K562 (cell line): ENCODE data around the gene SAMD14.

Source experiments
- DACH1 ChIP-seq: fragments of 450-650 bp; IDR thresholded peaks from 2 replicates; pipeline ENCODE4 v1.6.1; 2018; ENCODE audit not compliant: partially characterized antibody
- HDAC2 ChIP-seq: fragments of 450-650 bp; IDR thresholded peaks from 2 replicates; pipeline ENCODE4 v1.6.1; 2016; ENCODE audit warnings: mild to moderate bottlenecking
- MNT ChIP-seq, 2 experiments: fragments of 450-650 bp; conservative IDR thresholded peaks; 2 replicates each; pipeline ENCODE4 v1.6.1; 2017; ENCODE audit warnings: mild to moderate bottlenecking in 2 of 2, moderate library complexity in 2 of 2
- MXI1 ChIP-seq: IDR thresholded peaks from 2 replicates; pipeline ENCODE4 v1.6.1; 2011; ENCODE audit warnings: low read depth, mild to moderate bottlenecking, improper control_type of control experiment, low read length
- NFE2 ChIP-seq: IDR thresholded peaks from 2 replicates; pipeline ENCODE4 v1.6.1; 2014; ENCODE audit warnings: antibody characterized with exemption, low read depth
- NFRKB ChIP-seq: fragments of 450-650 bp; IDR thresholded peaks from 2 replicates; pipeline ENCODE4 v1.6.1; 2016; ENCODE audit warnings: low read depth
- NR2F6 ChIP-seq: fragments of 450-650 bp; formaldehyde crosslinking; IDR thresholded peaks from 2 replicates; pipeline ENCODE4 v1.4.0; 2020; ENCODE audit warnings: mild to moderate bottlenecking
- NRF1 ChIP-seq, 2 experiments: fragments of 450-650 bp; IDR thresholded peaks in 1 of 2; conservative IDR thresholded peaks in 1 of 2; 2 replicates each; pipeline ENCODE4 v1.6.1; 2014; ENCODE audit warnings: mild to moderate bottlenecking in 2 of 2
- PTBP1 ChIP-seq: fragments of 200-400 bp; formaldehyde crosslinking; IDR thresholded peaks from 2 replicates; pipeline ENCODE4 v1.6.1; 2017; ENCODE audit warnings: low read depth, low read length
- SIN3A ChIP-seq, 2 experiments: fragments of 150-350 bp in 1 of 2; IDR thresholded peaks; 2 replicates each; pipeline ENCODE4 v1.6.1; 2011 to 2016; ENCODE audit warnings: borderline replicate concordance in 2 of 2, low read depth in 2 of 2, low read length in 2 of 2, mild to moderate bottlenecking in 2 of 2, moderate library complexity in 2 of 2; ENCODE audit not compliant: control insufficient read depth in 1 of 2
- ZNF41 ChIP-seq: fragments of 250-450 bp; sonication (Bioruptor Pico); conservative IDR thresholded peaks from 2 replicates; pipeline ENCODE4 v1.4.0; 2020; ENCODE audit warnings: mild to moderate bottlenecking
- ZNF717 ChIP-seq: fragments of 250-450 bp; sonication (Bioruptor Pico); IDR thresholded peaks from 2 replicates; pipeline ENCODE4 v1.5.0; 2021
- TF ChIP-seq, protein P1 (sequence below): fragments of 250-450 bp; sonication (Bioruptor Pico); IDR thresholded peaks from 2 replicates; pipeline ENCODE4 v1.5.0; 2020; ENCODE audit warnings: mild to moderate bottlenecking, borderline replicate concordance
- TF ChIP-seq, protein P2 (sequence below), 3 experiments: IDR thresholded peaks in 2 of 3; conservative IDR thresholded peaks in 1 of 3; 2 replicates each; pipeline ENCODE4 v1.5.1; 2011 to 2012; ENCODE audit warnings: low read length in 3 of 3, mild to moderate bottlenecking in 3 of 3, control low read depth in 2 of 3, improper control_type of control experiment in 1 of 3, inconsistent platforms in 1 of 3, low read depth in 1 of 3, mixed read lengths in 1 of 3, moderate library complexity in 1 of 3; ENCODE audit not compliant: insufficient read depth in 2 of 3

DNA sequence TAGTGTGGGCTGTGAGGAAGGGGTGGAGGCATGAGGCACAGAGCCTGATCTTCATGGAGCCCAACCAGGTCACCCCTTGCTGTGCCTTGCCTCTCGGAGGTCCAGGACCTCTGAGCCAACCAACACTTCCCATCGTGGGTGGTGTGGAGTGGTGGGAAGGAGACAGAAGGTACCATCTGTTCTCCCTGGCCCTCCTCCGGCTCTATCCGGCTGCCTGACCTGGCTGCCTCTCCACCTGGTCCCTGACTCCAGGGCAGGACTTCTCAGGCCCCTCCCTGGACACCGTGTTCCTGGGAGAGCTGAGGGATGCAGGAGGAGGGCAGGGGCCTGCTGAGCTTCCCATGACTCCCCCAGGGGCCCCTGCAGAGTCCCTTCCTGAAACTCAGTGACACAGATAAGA is 31.0 kb downstream of the SAMD14 start:
- TF ChIP-seq HDAC2 (no peak), ZNF717 (CRISPR knock-in tag) (no peak), ZNF41 (CRISPR knock-in tag) (no peak), NFE2 (no peak), DACH1 (no peak), NRF1 (conservative IDR thresholded peaks at IDR 0.05 in 1 of 2, IDR thresholded peaks at IDR 0.05 in 1 of 2) (no peak), PTBP1 (no peak), NR2F6 (CRISPR knock-in tag) (no peak), MNT (conservative IDR thresholded peaks at IDR 0.05) (no peak), NFRKB (no peak), MXI1 (no peak), SIN3A (IDR thresholded peaks at IDR 0.05; ENCODE audit: borderline replicate concordance in 2 of 2, control insufficient read depth in 1 of 2, low read depth in 2 of 2, low read length in 2 of 2) (no peak)
- TF ChIP-seq, protein P1, sequence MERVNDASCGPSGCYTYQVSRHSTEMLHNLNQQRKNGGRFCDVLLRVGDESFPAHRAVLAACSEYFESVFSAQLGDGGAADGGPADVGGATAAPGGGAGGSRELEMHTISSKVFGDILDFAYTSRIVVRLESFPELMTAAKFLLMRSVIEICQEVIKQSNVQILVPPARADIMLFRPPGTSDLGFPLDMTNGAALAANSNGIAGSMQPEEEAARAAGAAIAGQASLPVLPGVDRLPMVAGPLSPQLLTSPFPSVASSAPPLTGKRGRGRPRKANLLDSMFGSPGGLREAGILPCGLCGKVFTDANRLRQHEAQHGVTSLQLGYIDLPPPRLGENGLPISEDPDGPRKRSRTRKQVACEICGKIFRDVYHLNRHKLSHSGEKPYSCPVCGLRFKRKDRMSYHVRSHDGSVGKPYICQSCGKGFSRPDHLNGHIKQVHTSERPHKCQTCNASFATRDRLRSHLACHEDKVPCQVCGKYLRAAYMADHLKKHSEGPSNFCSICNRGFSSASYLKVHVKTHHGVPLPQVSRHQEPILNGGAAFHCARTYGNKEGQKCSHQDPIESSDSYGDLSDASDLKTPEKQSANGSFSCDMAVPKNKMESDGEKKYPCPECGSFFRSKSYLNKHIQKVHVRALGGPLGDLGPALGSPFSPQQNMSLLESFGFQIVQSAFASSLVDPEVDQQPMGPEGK (CRISPR knock-in tag): no peak
- TF ChIP-seq, protein P2, sequence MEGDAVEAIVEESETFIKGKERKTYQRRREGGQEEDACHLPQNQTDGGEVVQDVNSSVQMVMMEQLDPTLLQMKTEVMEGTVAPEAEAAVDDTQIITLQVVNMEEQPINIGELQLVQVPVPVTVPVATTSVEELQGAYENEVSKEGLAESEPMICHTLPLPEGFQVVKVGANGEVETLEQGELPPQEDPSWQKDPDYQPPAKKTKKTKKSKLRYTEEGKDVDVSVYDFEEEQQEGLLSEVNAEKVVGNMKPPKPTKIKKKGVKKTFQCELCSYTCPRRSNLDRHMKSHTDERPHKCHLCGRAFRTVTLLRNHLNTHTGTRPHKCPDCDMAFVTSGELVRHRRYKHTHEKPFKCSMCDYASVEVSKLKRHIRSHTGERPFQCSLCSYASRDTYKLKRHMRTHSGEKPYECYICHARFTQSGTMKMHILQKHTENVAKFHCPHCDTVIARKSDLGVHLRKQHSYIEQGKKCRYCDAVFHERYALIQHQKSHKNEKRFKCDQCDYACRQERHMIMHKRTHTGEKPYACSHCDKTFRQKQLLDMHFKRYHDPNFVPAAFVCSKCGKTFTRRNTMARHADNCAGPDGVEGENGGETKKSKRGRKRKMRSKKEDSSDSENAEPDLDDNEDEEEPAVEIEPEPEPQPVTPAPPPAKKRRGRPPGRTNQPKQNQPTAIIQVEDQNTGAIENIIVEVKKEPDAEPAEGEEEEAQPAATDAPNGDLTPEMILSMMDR (IDR thresholded peaks at IDR 0.05 in 2 of 3, conservative IDR thresholded peaks at IDR 0.05 in 1 of 3; ENCODE audit: insufficient read depth in 2 of 3, low read depth in 1 of 3, low read length in 3 of 3): no peak
